Pulmonary artery endothelial cell (primary cell): ENCODE data around the gene NLRP9. TPM values are rescaled to one million over a fixed set of nuclear protein-coding genes. Genes with fewer than 3 reads are reported as not detected.

Experiments used
- total RNA-seq: library from RNA; depleted of rRNA; stranded (reverse); fragments of >200 nt; gene quantifications from 2 replicates; pipeline ENCODE4 v1.2.3, GENCODE V29; 2014

NLRP9 gene
- total RNA-seq, 1 donor from 2014 or later: under 0.01 TPM

Other genes starting within 250 kb of the NLRP9 start
- gene SSC5D, start 250.0 kb downstream of the NLRP9 start, total RNA-seq: 0.11 and 0.13 TPM in 2 replicates
- not detected in 2 replicates for gene SBK2, start 201.3 kb downstream of the NLRP9 start, total RNA-seq
- gene SBK3, start 192.9 kb downstream of the NLRP9 start, total RNA-seq: 0.13 and 0.28 TPM in 2 replicates
- 2.6 and 4.1 TPM in 2 replicates for gene ZNF579, start 157.6 kb downstream of the NLRP9 start, total RNA-seq
- gene FIZ1, start 138.9 kb downstream of the NLRP9 start, total RNA-seq: 2.4 and 2.5 TPM in 2 replicates
- gene ZNF524, start 138.1 kb downstream of the NLRP9 start, total RNA-seq: 12.2 and 12.5 TPM in 2 replicates
- 0.67 and 0.86 TPM in 2 replicates for gene ZNF865, start 132.8 kb downstream of the NLRP9 start, total RNA-seq
- 2.5 and 3.7 TPM in 2 replicates for gene ZNF784, start 113.8 kb downstream of the NLRP9 start, total RNA-seq
- 2.5 and 2.6 TPM in 2 replicates for gene ZNF580, start 97.4 kb downstream of the NLRP9 start, total RNA-seq
- gene ZNF581, start 94.8 kb downstream of the NLRP9 start, total RNA-seq: 18.0 and 33.9 TPM in 2 replicates
- gene CCDC106, start 90.2 kb downstream of the NLRP9 start, total RNA-seq: 6.1 and 8.6 TPM in 2 replicates
- gene U2AF2, start 83.4 kb downstream of the NLRP9 start, total RNA-seq: 165 and 185 TPM in 2 replicates
- 75.9 and 88.6 TPM in 2 replicates for gene EPN1, start 63.2 kb downstream of the NLRP9 start, total RNA-seq
- 0.11 and 0.13 TPM in 2 replicates for gene RFPL4A, start 20.7 kb upstream of the NLRP9 start, total RNA-seq
- gene RFPL4AL1, start 30.7 kb upstream of the NLRP9 start, total RNA-seq: 0.21 TPM in 1 of 2 replicates, not detected in the other
- gene NLRP11, start 93.6 kb upstream of the NLRP9 start, total RNA-seq: not detected in 2 replicates
- not detected in 2 replicates for gene NLRP4, start 98.1 kb upstream of the NLRP9 start, total RNA-seq
- gene NLRP13, start 193.9 kb upstream of the NLRP9 start, total RNA-seq: not detected in 2 replicates
- not detected in 2 replicates for gene NLRP8, start 209.4 kb upstream of the NLRP9 start, total RNA-seq
- not detected in 2 replicates for gene NLRP5, start 248.4 kb upstream of the NLRP9 start, total RNA-seq